ENCODE measurements around the gene CTIF. TPM values are rescaled to one million over a fixed set of nuclear protein-coding genes. Genes with fewer than 3 reads are reported as not detected.

The CTIF gene
- total RNA-seq, 1 donor: 65.9 TPM

DNA sequence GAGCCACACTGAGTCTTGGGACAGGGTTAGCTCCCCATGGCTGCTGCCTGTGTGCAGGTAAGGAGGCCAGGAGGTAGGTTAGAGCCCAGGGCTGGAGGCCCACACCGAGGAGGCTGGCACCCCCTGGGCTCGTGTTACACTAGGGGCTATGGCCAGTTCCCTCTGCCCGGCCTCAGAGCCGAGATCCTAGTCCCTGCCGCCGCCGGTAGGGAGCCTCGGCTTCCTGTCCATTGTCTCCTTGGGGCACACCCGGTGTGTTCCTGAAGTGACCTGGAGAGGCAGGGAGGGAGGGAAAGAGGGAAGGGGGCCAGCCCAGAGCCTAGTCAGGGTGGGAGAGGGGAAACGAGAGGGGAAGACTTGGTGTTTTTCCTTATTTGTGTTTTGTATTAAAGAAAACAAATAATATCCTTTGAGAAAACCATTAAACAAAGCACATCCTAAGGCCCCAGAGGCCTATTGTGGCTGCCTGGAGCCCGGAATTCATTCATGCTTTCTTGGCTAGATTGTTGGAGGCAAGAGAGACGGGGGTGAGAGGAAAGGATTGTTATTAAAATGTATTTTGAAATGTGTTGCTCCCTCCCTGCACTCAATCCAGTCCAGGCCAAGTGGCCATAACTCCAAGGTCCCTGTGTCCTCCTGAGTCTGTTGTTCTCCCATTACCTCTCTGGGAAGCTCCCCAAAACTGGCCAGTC, 170.7 kb downstream of the CTIF start:
- peaks cover 33% of the 10 kb centered on the region for H3K4me1 ChIP-seq (ENCODE audit: insufficient read depth, low read length)
- no peak overlapping the region for H3K4me3 ChIP-seq (ENCODE audit: insufficient read depth, low read length)
- no peak overlapping the region for H3K27ac ChIP-seq (ENCODE audit: low read depth, low read length)
- H3K27me3 ChIP-seq (ENCODE audit: insufficient read depth, low read length): no peaks in the 10 kb centered on the region
- peaks cover under 1% of the 10 kb centered on the region for H3K36me3 ChIP-seq (ENCODE audit: insufficient read depth, low read length)
- peaks cover 11% of the 10 kb centered on the region for H3K79me2 ChIP-seq (ENCODE audit: insufficient read depth, low read length)
- H3K9me3 ChIP-seq (ENCODE audit: low read depth, low read length): no peaks in the 10 kb centered on the region
- DNase-seq (ENCODE audit: insufficient read length, low spot score, missing footprints): no peak
- H3K4me2 ChIP-seq (ENCODE audit: insufficient read depth, low read length): no peak overlapping the region
- peaks cover 5% of the 10 kb centered on the region for H4K20me1 ChIP-seq (ENCODE audit: insufficient read depth, low read length)
- no peak overlapping the region for H2AFZ ChIP-seq (ENCODE audit: low read length)
- TF ChIP-seq, protein P1, sequence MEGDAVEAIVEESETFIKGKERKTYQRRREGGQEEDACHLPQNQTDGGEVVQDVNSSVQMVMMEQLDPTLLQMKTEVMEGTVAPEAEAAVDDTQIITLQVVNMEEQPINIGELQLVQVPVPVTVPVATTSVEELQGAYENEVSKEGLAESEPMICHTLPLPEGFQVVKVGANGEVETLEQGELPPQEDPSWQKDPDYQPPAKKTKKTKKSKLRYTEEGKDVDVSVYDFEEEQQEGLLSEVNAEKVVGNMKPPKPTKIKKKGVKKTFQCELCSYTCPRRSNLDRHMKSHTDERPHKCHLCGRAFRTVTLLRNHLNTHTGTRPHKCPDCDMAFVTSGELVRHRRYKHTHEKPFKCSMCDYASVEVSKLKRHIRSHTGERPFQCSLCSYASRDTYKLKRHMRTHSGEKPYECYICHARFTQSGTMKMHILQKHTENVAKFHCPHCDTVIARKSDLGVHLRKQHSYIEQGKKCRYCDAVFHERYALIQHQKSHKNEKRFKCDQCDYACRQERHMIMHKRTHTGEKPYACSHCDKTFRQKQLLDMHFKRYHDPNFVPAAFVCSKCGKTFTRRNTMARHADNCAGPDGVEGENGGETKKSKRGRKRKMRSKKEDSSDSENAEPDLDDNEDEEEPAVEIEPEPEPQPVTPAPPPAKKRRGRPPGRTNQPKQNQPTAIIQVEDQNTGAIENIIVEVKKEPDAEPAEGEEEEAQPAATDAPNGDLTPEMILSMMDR (IDR thresholded peaks at IDR 0.05; ENCODE audit: extremely low read depth, low read depth, low read length): no peak

- H3K4me2 ChIP-seq (ENCODE audit: insufficient read depth, low read length): no peak overlapping the region
- no peaks in the 10 kb centered on the region for H4K20me1 ChIP-seq (ENCODE audit: insufficient read depth, low read length)
- H3K27ac ChIP-seq (ENCODE audit: low read depth, low read length): peak overlapping the region; percentile 62
- H3K79me2 ChIP-seq (ENCODE audit: insufficient read depth, low read length): peaks cover 14% of the 10 kb centered on the region
- peak; percentile 95 for DNase-seq (ENCODE audit: insufficient read length, low spot score, missing footprints)
- no peak overlapping the region for H2AFZ ChIP-seq (ENCODE audit: low read length)
- peaks cover 29% of the 10 kb centered on the region for H3K4me1 ChIP-seq (ENCODE audit: insufficient read depth, low read length)
- no peaks in the 10 kb centered on the region for H3K36me3 ChIP-seq (ENCODE audit: insufficient read depth, low read length)
- TF ChIP-seq, protein P1 (IDR thresholded peaks at IDR 0.05; ENCODE audit: extremely low read depth, low read depth, low read length): peak; percentile 78
- H3K9me3 ChIP-seq (ENCODE audit: low read depth, low read length): no peaks in the 10 kb centered on the region
- no peak overlapping the region for H3K4me3 ChIP-seq (ENCODE audit: insufficient read depth, low read length)
- H3K27me3 ChIP-seq (ENCODE audit: insufficient read depth, low read length): no peaks in the 10 kb centered on the region
Observed at GRCh38 chr18:48711651-48712486, 173.0 kb downstream of the CTIF start.

- Histone ChIP-seq H3K4me2 (ENCODE audit: insufficient read depth, low read length) (peak overlapping the region; percentile 3), H3K36me3 (ENCODE audit: insufficient read depth, low read length) (peaks cover 2% of the 10 kb centered on the region), H3K4me3 (ENCODE audit: insufficient read depth, low read length) (no peak overlapping the region), H3K9me3 (ENCODE audit: low read depth, low read length) (peaks cover under 1% of the 10 kb centered on the region), H3K27me3 (ENCODE audit: insufficient read depth, low read length) (no peaks in the 10 kb centered on the region), H4K20me1 (ENCODE audit: insufficient read depth, low read length) (no peaks in the 10 kb centered on the region), H2AFZ (ENCODE audit: low read length) (no peak overlapping the region), H3K4me1 (ENCODE audit: insufficient read depth, low read length) (peaks cover 29% of the 10 kb centered on the region), H3K79me2 (ENCODE audit: insufficient read depth, low read length) (peaks cover 14% of the 10 kb centered on the region), H3K27ac (ENCODE audit: low read depth, low read length) (peak overlapping the region; percentile 62)
- DNase-seq (ENCODE audit: insufficient read length, low spot score, missing footprints): no peak
- TF ChIP-seq, protein P1 (IDR thresholded peaks at IDR 0.05; ENCODE audit: extremely low read depth, low read depth, low read length): no peak
Observed at GRCh38 chr18:48713309-48713708, 174.5 kb downstream of the CTIF start.

DNA sequence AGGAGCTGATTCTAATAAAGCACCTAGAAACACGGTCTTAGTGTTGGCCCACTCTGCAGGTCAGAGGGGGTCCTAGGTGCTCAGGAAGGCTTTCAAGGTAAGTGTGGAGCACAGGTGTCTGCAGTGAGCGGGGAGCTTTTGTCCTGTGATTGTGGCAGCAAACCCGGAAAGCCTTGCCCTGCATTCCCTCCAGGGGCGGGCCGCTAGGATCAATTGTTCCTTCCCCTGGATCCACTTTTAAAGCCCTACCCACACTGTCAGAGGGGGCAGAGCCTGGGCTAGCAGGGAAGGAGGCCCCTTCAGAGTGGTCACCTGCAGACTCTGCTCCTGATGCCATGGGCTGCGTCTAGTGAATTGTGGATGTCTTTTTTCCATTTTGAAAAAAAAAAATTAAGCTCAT, 176.0 kb downstream of the CTIF start:
- no peak overlapping the region for H3K4me2 ChIP-seq (ENCODE audit: insufficient read depth, low read length)
- no peak overlapping the region for H3K27ac ChIP-seq (ENCODE audit: low read depth, low read length)
- DNase-seq (ENCODE audit: insufficient read length, low spot score, missing footprints): no peak
- H3K79me2 ChIP-seq (ENCODE audit: insufficient read depth, low read length): peaks cover 14% of the 10 kb centered on the region
- no peaks in the 10 kb centered on the region for H4K20me1 ChIP-seq (ENCODE audit: insufficient read depth, low read length)
- TF ChIP-seq, protein P1 (IDR thresholded peaks at IDR 0.05; ENCODE audit: extremely low read depth, low read depth, low read length): no peak
- H3K36me3 ChIP-seq (ENCODE audit: insufficient read depth, low read length): peaks cover 11% of the 10 kb centered on the region
- H3K4me3 ChIP-seq (ENCODE audit: insufficient read depth, low read length): no peak overlapping the region
- H3K4me1 ChIP-seq (ENCODE audit: insufficient read depth, low read length): peaks cover 44% of the 10 kb centered on the region
- peaks cover 2% of the 10 kb centered on the region for H3K9me3 ChIP-seq (ENCODE audit: low read depth, low read length)
- H2AFZ ChIP-seq (ENCODE audit: low read length): no peak overlapping the region
- H3K27me3 ChIP-seq (ENCODE audit: insufficient read depth, low read length): no peaks in the 10 kb centered on the region
